GM13976 (cell line): ENCODE results near the gene FECH.

Source experiments
- DNase-seq: peaks from one replicate; pipeline ENCODE4 v3.0.0; 2012; ENCODE audit warnings: low spot score
- CTCF ChIP-seq: IDR thresholded peaks from 2 replicates; pipeline ENCODE4 v1.5.1; 2012; ENCODE audit warnings: borderline replicate concordance, mild to moderate bottlenecking; ENCODE audit not compliant: insufficient read depth; ENCODE audit errors: extremely low read depth, missing control alignments, control extremely low read depth
- in situ Hi-C: fragments of 300-500 bp; cut with MboI; formaldehyde crosslinking; loops from one replicate; pipeline ENCODE4 v1.12.0; 2022; ENCODE audit warnings: low sequenced_read_pairs, mixed read lengths, inconsistent platforms; ENCODE audit not compliant: unreplicated experiment

Gene FECH

GRCh38 chr18:57505231-57505630 is 81.3 kb downstream of the FECH start:
- DNase-seq = no peak
- in situ Hi-C loops = no loop called here
- no peak for TF ChIP-seq CTCF

- in situ Hi-C loops = no loop called here
- DNase-seq = no peak
- TF ChIP-seq CTCF = no peak
These were observed 83.9 kb downstream of the FECH start for GRCh38 chr18:57502624-57503023.

- no peak for DNase-seq
- in situ Hi-C loops = no loop called here
- no peak for TF ChIP-seq CTCF
These were observed 87.7 kb downstream of the FECH start for GRCh38 chr18:57498682-57499256.
